ENCODE measurements around the gene ABCA4. TPM values are rescaled to one million over a fixed set of nuclear protein-coding genes. Genes with fewer than 3 reads are reported as not detected.
"Not testable (repeated sequence)": the region's sequence is repeated elsewhere in the genome, so short reads cannot be mapped to it uniquely, and the experiment has no call there.

Gene ABCA4
- polyA plus RNA-seq (2014; cell fraction: cytosol; rRNA removed): 0.58 and 1.2 TPM in 2 replicates
- polyA plus RNA-seq (2014; cell fraction: nucleus; rRNA removed): 1.7 and 2.0 TPM in 2 replicates

DNA sequence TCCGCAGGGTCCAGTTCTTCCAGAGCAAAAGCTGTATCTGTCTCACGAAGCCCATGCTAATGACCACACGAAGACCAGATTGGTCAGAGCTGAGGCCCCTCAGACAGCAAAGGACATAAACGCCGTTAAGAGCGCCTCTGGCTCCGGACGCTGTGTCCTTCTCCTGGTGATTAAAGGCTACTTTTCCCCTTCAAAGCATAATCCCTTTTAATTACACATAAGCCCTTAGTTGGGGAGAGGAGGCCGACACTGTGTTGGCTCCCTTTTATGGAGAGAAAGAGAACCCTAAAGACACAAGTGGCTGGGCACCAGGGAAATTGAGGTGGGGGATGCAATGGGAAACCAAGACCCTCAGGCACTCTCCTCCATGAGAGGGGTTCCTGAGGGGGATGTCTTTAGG is at the start of gene ABCA4:
Gene ABCA4, minus strand, starts transcription at position 158 of the 400 bp plus-strand sequence. Its CDS starts 103 bp downstream, at position 55.
- no peak for DNase-seq (ENCODE audit: low spot score)

DNA sequence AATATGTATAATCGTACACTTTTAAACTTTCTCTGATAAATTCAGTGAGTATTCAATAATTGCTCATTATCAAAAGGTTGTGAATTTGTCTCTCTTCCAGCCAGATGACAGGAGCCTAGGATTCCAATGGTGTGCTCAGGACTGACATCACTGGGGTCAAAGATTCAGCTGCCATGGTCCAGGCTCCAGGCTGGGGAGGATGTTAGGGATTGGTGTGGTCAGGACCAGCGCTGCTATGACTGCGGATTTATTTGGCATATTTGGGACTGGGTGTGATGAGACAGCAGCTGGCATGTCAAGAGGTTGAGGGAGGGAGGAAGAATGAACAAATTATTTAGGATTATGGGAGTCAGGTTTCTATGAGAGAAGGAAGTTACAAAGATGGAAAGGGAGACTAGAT is 48.2 kb upstream of the ABCA4 start:
- no peak for DNase-seq (ENCODE audit: low spot score)

DNA sequence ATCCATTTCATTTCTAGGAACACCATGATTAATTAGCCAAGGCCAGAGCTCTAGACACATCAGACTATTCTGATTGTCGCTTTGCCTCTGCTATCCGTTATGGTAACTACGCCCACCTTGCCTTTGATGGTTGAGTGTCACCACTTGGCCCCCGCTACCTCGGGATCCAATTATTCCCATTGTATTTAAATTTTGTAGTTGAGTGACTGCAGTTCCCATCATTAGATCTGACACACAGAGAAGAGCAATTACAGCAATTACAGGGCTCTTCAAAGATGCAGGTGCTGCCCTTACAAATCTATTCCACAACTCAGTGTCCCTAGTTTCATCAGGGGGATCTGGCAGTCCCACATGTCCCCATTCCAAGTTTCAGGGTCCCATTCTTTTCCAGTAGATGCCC is 44.9 kb upstream of the ABCA4 start:
- DNase-seq (ENCODE audit: low spot score): no peak

DNA sequence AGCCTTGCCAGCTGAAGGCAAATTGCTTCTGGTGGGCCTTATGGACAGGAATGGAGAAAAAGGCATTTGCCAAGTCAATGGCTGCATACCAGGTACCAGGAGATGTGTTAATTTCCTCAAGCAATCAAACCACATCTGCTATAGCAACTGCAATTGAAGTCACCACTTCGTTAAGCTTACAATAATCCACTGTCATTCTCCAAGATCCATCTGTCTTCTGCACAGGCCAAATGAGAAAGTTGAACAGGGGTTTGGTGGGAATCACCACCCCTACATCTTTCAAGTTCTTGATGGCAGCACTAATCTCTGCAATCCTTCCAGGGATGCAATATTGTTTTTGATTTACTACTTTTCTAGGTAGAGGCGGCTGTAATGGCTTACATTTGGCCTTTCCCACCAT is 43.9 kb upstream of the ABCA4 start:
- DNase-seq (ENCODE audit: low spot score): not testable (repeated sequence)

DNA sequence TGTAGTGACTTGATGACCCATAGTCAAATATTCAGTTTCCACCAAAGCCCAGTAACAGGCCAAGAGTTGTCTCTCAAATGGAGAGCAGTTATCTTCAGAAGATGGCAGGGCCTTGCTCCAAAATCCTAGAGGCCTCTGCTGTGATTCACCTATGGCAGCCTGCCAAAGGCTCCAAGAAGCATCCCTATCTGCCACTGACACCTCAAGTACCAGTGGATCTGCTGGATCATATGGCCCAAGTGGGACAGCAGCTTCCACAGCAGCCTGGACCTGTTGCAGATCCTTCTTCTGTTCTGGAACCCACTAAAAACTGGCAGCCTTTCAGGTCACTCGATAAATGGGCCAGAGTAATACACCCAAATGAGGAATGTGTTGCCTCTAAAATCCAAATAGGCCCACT is 43.2 kb upstream of the ABCA4 start:
- DNase-seq (ENCODE audit: low spot score): not testable (repeated sequence)

DNA sequence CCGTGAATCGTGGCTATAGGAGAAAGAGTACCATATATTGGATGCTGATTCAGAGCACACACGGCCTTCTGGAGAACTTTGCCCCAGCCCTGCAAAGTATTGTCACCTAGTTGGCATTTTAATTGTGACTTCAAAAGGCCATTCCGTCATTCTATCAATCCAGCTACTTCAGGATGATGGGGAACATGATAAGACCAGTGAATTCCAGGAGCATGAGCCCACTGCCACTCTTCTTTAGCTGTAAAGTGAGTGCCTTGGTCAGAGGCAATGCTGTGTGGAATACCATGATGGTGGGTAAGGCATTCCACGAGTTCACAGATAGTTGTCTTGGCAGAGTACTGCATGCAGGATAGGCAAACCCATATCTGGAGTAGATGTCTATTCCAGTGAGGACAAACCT is 42.3 kb upstream of the ABCA4 start:
- DNase-seq (ENCODE audit: low spot score): not testable (repeated sequence)

DNA sequence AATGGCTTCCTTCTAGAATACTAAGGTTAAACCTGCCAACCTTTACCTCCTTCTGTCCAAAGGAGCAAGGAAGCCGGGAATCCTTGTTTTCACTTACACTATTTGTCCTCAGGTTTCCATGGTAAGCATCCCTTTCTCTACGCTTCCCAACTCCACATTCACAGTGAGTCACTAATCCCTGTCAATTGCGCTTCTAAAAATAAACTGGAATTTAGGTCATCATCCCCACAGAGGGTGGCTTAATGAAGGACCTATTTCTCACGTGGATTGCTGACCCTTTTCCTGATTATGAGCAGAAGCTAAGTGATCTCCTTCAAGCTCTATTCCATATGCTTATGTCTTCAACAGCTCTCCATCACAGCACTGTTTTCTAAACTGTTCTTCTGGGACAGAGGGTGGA is 39.9 kb upstream of the ABCA4 start:
- no peak for DNase-seq (ENCODE audit: low spot score)

DNA sequence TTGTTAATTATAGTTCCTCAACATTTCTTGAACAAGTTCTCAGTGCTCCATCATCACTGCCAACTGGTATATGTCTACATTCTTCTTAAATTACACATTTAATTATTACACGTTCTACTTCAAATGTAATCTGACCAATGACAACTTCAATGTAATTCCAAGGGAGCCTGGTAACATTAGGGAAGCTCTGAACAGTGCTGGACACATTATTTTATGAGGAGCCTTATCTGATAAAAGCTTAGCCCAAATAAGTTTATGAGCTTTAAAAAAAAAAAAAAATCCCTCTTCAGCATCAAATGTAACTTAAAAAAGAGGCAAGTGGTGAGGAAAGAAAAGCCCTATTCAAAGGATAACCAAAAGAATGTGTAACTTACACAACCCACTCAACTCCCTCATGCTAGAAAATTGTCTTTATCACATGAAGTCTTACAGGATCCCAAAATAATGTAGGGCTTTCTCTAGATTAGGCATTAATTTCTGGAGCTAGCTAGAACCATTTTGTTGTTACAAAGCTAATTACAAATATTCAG is 35.2 kb upstream of the ABCA4 start:
- no peak for DNase-seq (ENCODE audit: low spot score)

DNA sequence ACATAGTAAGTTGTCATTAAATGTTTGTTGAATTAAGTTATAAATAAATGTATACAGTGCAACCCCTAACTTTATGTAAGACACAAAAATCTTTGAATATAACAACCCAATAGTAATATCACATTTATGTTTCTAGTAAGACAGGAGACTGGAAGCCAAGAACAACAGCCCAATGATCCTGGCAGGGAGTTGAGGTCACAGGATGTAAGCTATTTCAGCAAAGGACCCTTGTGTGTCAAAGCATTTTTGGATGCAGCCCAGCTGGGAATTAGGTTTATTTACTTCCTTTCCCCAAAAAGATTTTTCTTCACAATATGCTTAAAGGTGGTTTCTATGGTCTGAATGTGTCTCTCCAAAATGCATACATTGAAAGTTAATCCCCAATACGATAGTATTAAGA is 34.0 kb upstream of the ABCA4 start:
- DNase-seq (ENCODE audit: low spot score): no peak

DNA sequence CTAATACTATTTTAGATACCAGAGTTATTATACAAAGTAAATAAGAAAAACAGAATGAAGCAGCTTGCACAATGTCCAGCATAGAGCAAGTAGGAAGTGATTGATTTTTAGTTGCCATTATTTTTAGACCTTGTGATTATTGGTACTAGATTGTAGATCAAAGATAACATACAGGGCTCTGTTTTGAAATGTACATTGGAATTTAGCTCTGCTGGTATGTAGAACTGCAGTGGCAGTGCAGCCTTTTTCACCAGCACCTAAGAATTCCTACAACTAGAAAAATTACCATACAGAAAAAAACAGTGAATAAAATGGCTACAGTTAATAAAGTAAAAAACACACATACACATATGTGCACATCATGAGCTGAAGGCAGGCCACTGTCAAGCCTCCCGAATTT is 32.2 kb upstream of the ABCA4 start:
- DNase-seq (ENCODE audit: low spot score): no peak

DNA sequence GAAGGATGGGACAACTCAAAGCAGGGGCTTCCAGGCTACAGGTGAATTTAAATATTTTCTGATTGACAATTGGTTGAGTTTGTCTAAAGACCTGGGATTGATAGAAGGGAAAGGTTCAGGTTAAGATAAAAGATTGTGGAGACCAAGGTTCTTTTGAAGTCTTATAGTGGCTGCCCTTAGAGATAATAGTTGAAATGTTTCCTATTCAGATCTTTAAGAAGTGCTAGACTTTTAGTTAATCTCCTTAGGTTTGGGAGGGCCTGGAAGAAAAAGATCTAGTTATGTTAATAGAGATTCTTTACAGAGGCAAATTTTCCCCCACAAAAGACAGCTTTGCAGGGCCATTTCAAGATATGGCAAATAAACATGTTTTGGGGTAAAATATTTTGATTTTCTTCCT is 28.2 kb upstream of the ABCA4 start:
- not testable (repeated sequence) for DNase-seq (ENCODE audit: low spot score)

DNA sequence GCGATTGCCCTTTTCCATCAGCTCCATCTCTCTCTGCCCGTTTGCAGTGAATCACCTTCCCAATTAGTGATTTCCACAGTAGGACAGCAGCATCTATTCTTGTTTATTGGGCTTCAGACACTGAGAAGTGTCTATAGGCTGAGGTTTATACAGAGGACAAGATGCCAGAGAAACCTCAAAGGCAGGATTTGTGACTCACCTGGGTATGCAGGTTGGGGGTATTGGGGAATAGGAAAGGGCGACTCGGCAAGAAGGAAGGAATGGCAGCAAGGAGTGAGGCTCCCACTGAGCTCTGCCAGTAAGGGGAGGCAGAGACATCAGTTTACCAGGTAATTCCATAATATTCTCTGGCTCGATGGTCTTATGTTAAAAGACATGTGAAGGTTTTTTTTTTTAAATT is 25.3 kb upstream of the ABCA4 start:
- DNase-seq (ENCODE audit: low spot score): no peak

DNA sequence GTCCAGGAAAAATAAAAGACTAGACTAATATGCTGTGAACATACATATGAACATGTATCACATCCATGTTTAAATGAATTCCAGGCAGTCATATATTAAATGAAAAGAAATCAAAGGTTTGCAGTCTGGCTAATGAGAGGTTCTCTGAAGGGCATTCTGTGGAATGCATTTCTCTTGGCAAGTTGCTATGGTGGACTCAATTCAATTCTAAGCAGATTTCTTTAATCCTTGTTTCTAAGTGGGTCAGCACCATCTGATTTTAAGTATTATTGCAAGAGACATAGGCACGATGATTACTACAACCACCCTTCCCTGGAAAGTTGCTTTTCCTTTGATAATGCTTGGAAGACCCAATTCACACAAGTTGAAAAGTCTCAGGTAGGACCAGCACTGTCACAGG is 23.9 kb upstream of the ABCA4 start:
- no peak for DNase-seq (ENCODE audit: low spot score)

DNA sequence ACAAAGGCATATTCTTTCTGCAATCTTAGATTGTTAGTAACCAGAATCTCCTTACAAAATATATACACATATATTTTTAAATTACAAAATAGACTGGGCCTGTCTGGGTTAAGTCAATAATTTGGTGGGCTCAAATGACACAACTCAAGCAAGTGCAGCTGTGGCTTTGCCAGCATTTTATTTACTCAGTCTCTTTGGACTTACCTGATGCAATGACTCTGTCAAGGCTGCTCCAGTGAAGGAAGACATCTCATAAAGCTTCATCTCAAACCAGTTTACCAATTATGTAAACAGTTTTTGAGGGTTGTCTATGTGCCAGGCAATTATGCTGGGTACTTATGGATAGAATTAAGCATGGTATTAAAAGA is 22.8 kb upstream of the ABCA4 start:
- DNase-seq (ENCODE audit: low spot score): no peak

DNA sequence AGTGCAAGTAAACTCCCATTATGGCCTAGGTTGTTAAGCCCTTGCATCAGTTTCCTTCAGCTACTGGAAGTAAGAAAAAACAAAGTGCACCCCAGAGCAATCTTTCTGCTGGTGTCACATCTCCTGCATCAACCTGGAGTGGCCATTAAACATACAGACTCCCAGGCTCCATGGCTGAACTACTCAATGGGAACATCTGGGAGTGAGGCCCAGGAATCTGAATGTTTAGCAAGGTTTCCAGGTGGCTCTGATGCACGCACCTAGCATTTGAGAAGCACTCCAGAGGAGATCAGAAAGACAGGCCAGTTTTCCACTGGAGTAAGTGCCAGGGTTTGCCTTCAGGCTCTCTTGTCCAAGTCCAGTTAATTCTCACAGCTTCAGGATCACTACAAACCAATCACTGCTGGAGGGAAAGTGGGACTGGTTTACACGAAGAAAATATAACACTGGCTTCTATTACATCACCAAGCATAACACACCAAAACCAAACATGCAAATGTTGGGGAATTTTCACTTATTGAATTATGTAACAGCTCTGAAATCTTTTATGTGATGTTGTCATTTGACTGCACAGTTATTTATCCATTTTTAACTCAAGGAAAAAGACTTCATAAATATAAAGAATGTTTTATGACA is 22.3 kb upstream of the ABCA4 start:
- DNase-seq (ENCODE audit: low spot score): no peak

DNA sequence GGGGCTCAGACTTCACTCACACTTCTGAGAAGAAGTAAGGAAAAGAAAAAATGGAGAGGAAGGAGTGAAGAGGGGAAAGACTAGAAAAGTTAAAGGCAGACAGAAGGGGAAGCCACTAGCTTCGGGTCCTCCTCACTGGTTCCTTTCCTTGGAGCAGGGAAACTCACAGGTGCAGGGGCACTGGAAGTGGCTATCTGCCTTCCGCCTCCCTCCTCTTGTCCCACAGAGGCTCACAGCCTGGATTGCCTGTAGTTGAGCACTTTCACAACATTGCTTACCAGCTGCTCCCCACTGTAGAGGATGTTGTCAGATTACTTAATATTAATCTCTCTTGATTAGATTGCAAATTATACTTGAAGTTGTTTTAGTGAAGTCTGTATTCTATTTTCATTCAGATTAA is 21.6 kb upstream of the ABCA4 start:
- DNase-seq (ENCODE audit: low spot score): no peak

DNA sequence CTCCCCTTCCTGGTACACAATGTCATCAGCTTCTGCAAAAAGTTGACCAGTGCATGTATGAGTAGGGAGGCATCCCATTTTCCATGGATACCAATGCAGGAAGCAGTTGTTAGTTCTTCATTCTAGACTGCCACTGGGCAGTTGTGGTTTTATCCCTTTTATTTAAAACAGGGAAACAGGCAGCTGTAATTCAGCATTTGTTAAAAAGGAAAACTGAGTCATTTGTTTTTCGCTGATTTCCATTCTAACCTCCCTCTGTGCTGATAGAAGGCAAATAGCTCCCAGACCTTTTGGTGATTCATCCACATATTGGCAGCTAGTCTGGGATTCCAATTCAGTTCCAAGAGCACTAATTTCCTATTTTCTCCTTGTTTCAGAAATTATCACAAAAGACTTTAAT is 21.1 kb upstream of the ABCA4 start:
- DNase-seq (ENCODE audit: low spot score): no peak

DNA sequence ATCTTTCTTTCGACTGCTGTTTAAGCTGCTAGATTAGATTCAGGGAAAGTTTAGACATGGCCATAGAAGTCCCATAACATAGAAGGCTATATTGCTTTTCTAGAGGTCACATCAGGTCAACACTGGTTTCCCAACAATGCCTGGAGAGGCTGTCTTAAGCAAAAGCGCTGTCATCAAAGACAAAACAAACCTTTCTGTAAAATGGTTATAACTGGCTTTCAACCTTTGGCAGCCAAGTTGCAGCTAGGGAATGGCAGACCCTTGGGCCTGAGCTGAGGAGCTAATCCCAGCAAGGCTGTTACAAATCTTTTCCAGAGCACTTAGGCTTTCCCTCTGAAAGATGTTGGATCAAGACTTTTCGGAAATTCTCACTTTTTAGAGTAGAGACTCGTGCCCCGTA is 11.2 kb upstream of the ABCA4 start:
- no peak for DNase-seq (ENCODE audit: low spot score)

DNA sequence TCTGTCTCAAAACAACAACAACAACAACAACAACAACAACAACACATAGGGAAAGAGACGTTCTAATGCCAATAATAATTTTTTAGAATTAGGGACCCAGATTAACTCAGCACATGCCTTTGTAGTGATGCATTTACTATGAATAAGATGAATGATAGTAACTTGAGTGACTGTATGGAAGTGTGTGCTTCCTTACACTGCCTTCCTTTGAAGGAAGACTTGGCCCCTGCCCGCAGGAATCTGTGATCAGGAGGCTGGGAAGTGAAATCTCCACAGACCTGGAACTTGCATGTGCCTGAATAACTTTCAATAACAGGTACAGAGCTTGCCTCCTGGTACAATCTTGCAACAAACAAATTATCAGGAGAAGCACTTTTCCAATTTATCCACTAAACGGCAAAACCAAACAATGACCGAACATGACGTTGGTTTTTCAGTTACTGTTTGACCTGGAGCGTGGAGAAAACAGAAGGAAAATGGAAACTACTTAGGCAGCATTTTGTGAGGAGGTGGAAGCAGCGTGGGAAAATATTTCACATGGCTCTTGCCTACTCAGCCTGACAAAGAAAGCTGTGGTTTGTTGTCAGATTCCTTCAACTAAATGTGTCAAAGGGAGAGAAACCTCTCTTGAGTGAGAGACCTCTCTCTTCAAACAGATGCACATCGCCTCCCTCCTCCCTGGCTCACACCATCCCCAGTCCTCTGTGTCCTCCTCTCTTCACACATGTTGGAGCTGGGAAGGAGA is 10.1 kb upstream of the ABCA4 start:
- no peak for DNase-seq (ENCODE audit: low spot score)

DNA sequence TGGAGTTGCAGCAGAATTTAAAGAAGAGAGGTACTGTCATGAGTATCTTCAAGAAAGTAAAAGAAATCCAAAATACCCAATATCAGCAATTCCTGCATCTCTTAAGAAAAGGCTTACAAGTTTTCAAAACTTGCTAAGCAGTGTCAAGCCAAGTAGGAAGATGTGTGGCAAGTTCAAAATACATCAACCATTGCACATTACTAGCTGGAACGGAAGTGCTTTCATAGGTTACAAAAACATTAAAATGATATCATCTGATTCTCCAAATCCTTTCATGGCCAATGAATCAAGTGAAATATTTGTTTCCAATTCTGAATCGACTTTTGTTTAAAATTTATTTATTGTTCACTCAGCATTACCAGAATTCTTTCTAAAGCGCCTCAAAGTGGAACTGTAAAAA is 5.7 kb upstream of the ABCA4 start:
- no peak for DNase-seq (ENCODE audit: low spot score)

DNA sequence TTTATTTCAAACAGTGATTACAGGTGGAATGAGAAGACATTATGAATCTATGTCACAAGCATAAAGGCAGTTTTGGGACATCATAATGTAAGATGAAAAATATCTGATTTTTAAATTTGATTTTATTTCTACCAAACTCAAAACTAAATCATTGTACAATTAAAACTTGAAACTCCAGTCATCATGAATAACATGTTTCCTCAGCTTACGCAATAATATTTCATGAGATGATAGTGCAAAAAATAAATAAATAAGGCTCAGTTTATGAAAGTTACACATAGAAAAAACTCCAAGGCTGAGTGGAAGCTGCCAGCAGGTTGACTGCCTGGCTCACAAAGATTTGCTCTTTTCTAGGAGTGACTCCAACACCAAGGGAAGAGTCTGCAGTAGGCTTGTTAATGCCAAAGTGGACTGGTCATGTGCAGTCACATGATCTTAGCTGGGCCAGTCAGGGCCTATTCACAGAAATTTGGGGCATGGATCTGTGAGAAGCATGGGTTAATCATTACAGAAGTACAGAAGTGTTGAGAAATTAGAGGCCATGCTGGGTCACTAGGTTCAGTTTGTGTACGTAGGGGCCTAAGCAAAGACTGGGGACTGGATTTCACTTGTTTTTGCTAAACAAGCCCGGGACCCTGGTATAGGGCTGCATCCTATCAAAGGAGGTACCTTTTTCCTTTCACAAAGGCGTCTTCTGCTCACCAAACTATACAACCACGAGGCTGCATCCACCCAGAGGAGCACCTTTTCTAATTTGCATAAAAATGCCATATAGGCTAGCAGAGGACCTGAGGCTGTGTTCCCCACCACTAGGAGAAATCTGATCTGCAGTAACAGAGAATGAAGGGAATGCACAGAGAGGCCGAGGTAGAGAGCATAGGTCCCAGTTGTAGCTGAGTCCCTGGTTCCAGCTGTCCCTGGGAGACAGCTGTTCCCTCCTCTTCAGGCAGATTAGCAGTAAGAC is 4.9 kb upstream of the ABCA4 start:
- no peak for DNase-seq (ENCODE audit: low spot score)

DNA sequence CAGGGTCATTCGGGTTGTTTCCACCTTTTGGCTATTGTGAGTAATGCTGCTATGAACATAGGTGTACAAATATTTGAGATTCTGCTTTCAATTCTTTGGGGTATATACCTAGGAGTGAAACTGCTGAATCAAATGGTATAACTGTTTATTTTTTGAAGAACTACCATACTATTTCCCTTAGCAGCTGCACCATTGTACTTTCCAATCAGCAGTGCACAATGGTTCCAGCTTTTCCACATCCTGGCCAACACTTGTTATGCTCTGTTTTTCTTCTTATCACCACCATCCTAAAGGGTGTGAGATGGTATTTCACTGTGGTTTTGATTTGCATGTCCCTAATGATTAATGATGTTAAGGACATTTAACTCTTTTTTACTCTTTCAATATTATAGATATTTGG is 3.6 kb upstream of the ABCA4 start:
- no peak for DNase-seq (ENCODE audit: low spot score)

Data from SK-N-DZ (cell line).